ENCODE measurements around the gene FERMT3.
"Not testable (repeated sequence)": the region's sequence is repeated elsewhere in the genome, so short reads cannot be mapped to it uniquely, and the experiment has no call there.

Gene FERMT3

DNA sequence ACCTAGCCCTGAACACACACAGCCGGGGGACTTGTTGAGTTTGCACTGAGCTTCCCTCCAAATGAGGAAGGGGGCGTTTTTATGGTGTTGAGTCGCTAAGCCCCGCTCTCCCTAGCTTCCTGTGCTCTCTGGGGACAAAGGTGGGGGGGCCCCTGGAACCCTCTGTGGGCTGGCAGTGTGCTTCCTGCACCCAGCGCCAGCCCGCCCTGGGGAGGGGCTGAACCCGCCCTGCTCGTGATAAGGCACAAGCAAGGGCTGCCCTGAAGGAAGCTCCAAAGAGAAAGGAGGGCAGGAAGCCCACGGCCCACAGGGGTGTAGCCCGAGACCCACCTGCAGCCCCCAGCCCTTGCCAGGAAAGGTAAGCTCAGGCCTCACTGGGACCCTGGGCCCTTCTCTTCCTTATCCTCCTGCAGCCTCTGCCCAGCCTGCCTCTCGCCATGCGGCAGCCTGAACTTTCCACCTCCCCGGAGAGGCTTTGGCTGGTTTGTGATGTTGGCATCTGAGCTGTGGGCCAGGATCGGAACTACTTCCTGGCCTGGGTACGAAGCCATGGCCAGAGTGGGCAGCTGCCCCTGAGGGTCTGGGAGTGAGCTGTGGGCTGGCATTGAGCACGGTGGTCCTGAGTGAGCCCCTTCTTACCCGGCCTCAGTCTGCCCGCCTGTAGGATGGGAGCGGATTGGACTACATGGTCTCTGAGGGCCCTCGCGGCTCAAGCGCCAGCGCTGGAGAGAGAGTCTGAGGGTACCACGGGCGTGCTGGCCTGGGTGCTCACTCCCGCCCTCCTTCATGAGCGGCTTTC lies at the start of gene FERMT3:
FERMT3 (plus strand) TSS at position 265 of the 799 bp plus-strand sequence. CDS start 644 bp downstream, outside the sequence.
- DNase-seq: peak; percentile 65

DNA sequence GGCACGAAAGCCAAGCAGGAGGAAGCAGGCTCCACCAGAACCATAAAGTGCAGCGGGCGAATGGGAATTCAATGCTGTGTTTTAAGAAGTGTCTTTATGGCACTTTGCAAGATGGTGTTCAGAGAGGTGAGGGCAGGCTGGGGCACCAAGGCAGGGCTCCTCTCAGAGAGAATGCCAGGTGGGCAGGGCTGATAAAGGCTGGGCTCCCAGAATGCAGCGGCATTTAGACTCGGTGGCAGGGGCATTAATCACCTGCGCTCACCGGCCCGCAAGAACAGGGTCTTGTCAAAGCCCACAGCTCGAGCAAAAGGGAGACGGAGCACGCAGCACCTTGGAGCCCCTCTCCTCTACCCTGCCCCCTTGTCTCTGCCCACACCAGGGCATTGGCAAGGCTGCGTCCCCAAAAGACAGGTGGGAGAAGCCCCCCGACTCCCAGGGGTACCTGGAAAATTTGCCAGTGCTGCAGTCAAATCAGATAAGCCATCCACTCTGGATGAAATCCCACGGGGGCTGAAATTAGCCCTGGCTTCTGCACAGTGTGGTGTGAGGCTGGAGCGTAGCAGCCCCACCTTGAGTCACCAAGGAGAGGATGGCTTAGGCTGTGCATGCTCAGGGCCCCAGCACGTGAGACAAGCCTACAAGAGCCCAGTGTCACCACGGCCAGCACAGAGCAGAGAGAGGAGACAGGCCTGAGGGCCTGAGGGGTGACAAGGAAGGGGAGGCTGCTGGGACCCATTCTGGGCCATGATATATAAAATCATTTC lies 48.7 kb upstream of the FERMT3 start:
- no peak for DNase-seq

DNA sequence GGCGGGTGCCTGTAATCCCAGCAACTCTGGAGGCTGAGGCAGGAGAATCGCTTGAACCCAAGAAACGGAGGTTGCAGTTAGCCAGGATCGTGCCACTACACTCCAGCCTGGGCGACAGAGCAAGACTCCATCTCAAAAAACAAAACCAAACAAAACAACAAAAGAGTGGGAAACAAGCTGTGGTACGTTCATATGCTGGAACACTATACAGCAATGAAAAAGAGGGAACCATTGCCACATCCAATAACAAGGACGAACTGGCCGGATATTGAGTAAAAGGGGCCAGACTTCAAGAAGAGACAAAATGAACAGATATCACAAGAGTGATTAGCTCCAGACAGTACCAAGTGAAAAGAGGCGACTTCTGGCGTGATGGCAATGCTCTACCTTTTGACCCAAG lies 45.5 kb upstream of the FERMT3 start:
- DNase-seq: no peak

DNA sequence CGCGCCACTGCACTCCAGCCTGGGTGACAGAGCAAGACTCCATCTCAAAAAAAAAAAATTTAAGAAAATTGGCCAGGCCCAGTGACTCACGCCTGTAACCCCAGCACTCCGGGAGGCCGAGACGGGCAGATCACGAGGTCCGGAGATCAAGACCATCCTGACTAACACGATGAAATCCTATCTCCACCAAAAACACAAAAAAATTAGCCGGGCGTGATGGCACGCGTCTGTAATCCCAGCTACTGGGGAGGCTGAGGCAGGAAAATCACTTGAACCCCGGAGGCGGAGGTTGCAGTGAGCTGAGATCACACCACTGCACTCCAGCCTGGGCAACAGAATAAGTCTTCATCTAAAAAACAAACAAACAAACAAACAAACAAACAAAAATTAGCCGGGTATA lies 43.8 kb upstream of the FERMT3 start:
- DNase-seq: not testable (repeated sequence)

DNA sequence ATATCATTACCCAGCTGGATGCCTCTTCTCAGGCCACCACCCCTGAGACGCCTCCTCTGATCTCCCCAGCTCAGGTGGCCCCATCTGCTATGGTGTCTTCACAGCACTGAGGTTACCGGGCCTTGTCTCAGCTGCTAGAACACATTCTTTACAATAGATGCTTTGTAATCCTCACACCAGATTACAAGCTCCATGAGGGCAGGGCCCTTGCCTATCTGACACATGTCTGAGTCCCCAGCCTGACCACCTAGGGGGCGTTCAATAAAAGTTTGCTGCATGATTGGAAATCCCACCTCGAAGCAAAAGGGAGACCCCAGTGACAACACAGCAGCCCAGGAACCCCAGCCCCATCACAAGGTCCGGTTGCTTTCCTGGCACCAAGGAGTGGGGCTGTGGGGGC lies 42.6 kb upstream of the FERMT3 start:
- no peak for DNase-seq

DNA sequence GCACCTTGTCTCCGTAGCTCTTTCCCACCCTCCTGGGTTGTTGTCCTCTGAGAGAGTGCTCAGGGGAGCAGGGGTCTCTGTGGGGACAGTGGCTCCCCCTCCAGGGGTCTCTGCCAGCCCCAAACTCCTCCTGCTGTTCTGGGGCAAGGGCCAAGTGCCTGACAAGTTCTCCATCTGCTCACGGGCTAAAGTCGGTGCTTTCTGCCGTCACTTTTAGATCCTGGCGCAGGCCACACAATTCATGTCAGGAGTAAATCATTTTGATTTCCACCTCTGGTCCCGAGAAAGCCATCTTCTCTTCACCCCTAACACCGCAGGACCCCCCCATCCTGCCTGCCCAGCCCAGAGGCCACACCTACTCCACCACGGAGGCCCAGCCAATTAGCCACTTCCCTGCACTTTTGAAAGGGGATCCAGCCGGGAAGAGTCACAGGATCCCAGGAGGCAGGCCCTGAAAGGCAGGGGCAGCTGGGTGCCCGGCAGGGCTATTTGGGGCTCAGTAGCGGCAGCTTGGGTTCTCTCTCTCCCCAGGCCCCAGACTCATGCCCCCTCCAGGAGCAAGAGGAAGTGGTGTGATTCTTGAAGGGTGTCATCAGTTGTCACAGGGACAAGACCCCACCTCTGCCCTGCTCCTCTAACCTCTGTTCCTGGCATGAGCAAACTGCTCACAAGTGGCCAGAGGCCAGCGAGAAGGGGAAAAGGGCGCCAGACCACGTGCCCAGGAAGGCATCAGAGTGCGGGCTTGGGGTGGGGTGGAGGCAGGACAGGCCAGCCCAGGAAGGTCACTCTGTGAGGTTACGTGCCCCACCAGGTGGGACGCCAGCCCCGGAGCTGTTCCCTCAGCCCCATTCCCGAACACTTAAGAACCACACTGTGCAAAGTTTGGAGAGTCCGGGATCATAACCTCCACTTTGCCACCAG lies 41.9 kb upstream of the FERMT3 start:
- DNase-seq: no peak

DNA sequence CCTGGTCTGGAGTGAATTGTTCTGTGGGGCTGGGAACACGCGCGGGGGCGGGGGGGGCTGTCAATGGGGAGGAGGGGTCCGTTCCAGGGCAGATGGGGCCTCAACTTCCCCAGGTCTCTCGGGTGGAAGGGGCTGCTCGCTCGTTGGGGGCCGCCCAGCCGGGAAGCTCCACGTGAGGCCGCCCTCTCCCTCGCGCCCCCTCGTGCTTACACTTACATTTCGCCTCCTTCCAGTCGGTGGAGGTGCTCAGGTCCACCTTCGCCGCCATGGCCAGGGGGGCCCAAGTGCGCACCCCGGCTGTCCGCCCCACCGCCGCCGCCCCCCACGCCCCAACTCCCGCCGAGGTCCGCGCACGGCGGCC lies 41.1 kb upstream of the FERMT3 start:
- no peak for DNase-seq

DNA sequence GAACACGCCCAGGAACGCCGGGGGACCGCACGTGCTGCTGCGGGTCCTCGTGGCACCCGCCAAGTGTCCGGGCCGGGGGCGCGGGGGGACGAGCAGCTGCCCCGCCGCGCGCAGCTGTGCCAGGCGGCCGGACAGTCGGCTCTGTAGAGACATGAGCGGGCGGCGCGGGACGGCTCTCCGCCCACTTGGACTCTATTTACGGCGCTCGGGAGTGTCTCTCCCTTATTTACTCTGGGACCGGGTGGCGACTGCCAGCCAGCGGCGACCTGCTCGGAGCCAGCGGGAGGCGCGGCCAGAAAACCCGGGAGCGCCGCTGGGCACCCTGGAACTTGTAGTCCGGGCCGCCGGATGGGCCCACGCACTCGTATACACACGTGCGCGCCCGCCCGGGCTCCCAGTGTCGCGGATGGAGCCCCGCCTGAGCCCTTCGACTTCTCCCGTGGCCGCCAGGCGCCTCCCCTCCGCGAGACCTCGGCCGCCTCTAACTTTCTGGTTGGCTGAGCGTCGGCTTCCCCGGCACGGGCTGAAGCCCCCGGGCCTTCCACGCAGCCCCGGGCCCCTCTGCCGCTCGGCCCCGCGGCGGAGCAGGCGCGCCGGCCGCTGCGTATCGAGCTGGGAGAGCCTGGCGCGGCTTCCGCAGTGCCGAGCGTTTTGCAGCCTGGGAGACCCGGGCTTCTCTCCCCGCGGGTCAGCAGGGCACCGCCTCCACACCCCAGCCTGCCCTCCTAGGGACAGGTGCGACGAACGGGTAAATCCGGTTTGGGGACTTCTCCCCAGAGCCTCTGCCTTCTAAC lies 40.5 kb upstream of the FERMT3 start, which contains the start of gene MACROD1:
MACROD1 (minus strand) TSS at position 272 of the 794 bp plus-strand sequence; CDS start at position 153, 119 bp downstream.
- peak; percentile 78 for DNase-seq

DNA sequence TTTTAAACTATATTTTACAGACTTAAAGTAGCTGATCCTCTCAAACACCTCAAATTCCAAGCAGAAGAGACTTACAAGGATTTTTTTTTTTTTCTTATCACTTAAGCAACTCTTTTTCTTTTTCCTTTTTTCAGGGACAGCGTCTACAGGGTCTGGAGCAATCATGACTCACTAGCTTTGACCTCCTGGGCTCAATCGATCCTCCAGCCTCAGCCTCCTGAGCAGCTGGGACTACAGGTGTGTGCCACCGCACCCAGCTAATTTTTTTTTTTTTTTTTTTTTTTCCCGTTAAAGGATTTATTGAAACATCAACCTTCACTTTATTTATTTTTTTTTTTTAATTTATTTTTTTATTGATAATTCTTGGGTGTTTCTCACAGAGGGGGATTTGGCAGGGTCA lies 36.1 kb upstream of the FERMT3 start:
- DNase-seq: no peak

DNA sequence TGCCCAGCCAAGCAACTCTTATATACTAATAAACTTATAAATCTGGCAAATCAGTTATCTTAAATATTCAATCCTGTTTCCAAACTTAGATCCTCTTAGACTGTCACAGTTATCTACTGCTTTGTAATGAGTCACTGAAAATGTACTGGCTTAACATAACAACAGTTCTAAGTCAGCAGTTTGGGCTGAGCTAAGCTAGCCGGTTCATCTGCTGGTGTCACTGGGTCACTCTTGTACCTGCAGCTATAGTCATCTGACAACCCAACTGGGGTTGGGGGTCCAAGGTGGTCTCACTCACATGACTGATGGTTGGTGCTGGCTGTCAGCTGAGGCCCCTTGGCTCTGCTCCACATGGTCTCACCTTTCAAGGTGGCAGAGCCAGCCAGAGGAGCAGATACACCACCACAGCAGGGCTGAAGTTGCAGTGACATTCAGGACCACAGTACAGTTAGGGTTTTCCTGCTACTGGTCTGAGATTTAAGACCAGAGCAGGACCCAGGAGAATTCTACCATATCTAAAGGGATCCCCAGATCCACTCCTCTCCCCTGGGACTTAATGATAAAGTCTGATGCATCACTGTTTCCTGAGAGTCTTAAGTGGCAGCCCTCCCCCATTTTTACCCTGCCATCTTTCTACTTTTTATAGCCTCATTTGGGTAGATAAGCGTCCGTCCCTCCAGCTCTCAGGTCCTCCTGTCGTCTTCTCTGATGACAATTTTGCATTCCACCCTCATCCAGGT lies 32.7 kb upstream of the FERMT3 start:
- no peak for DNase-seq

DNA sequence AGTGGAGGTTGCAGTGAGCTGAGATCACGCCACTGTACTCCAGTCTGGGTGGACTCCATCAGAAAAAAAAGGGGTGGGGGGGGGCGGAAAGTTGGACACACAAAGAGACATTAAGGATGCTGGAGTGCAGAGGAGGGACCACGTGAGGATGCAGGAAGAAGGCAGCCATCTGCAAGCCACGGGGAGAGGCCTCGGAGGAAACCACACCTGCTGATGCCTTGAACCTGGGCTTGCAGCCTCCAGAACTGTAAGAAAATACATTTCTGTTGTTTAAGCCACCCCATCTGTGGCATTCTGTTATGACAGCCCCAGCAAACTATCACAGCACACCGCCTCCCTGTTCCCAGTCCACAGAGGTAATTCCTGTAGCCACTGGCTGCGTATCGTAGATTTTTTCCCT lies 29.8 kb upstream of the FERMT3 start:
- no peak for DNase-seq

DNA sequence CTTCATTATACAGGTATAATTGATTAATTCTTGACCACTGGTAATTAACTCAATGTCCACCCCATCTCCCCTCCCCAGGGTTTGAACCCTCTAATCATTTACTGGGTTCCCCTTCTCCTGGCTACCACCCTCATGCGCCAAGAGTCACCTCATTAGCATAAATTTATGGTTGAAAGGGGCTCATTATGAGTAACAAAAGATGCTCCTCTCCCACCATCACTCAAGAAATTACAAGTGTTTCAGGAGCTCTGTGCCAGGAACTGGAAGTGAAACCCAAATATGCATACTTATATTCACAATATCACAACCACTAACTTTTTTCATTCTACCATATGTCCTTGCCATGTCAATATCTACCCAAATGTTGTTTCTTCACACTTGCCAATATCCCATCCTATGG lies 28.3 kb upstream of the FERMT3 start:
- no peak for DNase-seq

DNA sequence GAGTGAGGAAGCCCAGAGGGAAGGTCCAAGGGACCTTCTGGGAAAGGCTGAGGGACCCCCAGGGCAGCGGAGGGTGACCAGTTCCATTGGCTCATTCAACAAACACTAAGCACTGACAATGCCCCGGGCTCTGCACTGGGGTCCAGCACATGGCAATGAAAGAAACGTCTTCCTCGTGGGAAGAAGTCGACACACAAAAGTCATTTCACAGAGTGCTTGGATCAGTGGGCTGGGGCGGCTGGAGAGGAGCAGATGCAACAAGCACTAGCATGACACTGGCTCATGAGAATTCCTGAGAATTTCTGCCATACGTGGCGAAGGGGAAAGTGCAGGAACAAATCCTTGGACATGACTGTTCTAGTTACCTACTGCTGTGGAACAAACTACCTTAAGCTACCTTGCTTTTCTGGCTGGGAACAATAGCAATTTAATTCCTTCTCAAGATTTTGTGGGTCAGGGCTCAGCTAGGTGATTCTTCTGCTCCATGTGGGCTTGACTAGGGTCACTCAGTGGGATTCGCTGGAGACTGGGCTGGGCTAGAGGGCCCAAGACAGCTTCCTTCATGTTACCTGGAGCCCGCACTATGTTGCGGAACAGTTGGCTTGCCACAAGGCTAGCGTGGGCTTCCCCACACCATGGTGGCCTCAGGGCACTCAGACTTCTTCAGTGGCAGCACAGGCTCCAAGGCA lies 27.4 kb upstream of the FERMT3 start:
- no peak for DNase-seq

DNA sequence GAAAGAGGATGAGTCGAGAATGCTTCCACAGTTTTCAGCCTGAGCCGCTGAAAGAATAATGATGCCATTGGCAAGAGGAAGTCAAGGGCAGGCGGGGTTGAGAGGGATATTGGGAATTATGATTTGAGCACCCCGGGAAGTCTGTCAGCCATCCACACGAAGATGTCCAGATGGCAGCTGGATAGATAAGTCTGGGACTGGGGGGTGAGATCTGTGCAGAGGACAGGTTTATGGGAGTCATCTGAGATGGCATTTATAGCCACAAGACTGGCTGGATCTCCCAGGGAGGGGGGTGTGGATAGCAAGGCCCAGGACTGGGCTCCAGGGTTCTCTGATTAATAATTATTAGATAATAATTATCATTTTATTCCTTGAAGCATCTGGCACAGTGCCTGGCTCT lies 25.6 kb upstream of the FERMT3 start:
- no peak for DNase-seq

DNA sequence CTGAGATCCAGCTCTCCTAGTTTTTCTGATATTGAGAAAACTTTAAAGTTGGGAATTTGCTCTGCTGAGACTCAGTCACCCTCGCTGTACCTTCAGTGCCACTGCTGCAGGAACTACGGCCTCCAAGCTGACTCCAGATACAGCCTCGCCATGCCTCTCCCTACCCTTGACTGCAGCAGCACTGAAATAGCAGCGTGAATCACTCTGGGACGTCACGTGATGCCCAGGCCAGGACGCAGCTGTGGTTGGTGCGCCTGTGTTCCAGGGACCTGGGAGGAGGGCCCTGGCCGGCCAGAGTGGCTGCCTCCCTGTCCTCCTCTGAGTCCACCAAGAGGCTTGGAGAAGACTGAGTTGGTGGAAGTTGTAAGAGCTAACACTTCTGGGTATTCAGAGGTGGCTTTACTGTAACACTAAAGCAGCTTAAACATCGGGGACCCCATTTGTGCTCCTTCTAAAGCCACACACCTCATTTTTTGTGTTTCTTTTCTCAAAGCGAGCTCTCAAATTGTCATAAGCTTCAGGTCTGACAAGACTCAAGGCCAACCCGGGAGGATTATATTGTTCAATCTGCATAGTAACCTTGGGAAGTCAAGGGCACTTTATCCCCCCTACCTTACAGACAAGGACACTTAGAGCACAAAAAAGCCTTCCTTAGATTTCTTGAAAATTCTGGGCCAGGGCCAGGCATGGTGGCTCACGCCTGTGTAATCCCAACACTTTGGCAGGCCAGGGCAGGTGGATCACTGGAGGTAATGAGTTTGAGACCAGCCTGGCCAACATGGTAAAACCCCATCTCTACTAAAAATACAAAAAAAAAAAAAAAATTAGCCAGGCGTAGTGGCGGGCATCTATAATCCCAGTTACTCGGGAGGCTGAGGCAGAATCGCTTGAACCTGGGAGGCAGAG lies 24.8 kb upstream of the FERMT3 start:
- DNase-seq: peak; percentile 54

DNA sequence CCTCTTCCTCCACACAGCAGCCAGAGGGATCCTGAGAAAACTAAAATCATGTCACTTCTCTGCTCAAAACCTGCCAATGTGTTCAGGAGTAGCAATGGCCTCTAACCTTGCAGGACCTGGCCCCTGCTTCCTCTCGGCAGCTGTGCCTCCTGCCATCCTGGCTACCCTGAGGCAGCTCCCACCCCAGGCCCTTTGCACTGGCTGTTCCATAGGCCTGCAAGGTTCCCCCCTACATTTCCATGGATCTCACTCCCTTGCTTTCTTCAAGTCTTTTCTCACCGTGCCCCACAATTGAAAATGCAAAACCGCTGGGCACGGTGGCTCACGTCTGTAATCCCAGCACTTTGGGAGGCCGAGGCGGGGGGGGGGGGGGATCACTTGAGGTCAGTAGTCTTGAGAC lies 22.6 kb upstream of the FERMT3 start:
- no peak for DNase-seq

DNA sequence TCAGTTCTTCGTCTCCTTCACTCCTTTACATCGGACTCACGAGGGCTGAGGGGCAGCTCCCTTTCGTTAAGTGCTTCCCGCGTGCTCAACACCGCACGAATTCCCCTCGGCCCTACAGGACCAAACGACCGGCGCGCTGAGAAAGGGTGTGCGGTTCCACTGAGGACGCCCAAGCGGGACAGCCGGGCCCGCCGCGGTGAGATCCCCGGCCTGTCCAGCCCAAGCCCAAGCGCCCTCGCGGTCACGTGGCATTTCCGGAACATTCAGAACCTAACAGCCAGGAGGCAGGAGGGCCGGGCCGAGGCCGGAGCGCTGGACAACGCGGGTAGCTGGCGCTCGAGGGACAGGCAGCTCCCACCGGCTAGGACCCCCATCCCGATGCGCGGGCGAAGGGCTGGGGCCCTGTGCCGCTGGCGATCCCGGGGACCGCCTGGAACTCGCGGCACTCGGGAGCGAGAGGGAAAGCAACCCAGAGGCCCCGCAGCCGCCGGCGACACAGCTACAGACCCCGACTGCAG lies 21.3 kb upstream of the FERMT3 start:
- no peak for DNase-seq

DNA sequence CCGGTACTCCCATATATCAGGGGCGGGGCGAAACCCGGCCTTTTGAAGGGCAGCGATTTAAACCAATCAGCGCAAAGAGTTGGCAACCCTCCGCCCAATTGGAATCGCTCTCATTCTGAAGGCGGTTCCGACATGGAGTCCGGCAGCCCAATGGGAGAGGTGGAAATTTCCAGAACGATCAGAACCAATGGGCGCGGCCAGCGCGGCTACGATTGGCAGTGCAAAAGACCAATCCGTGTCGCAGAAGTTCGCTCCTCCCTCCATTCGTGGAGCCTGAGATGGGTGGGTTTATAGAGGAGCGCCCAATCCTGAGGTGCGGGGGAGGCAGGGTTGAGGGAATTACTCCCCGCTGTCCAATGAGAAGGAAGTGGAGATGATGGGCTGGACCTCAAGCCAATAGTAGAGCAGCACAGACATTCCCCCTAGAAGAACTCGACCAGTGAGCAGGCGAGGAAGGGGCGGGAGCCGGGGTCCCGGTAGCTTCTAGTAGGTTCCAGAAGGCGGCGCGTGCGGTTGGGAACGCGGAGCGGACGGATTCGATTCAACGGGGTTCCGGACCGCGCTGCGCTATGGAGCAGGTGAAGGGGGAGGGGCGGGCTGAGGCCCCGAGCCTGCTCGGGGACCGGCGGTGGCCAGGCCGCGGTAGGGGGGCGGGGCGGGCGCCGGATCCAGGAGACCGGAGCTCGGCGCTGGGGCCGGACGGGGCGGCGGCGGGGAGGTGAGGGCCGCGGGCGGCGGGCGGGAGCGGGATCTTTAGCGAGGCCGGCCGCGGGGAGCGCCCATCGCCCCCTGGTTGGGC lies 20.6 kb upstream of the FERMT3 start, which contains the start of gene STIP1:
STIP1 (plus strand) TSS at position 479 of the 799 bp plus-strand sequence; CDS start at position 570, 91 bp downstream.
- DNase-seq: peak; percentile 97

All from activated CD4-positive, CD25-positive, alpha-beta regulatory T cell treated with anti-CD3 and anti-CD28 coated beads, Interleukin-2, amount 50 U/mL, for 72 hours (primary cell).